ENCODE results near the gene HDDC3.

HDDC3 gene

GRCh38 chr15:90889736-90890456, 42.5 kb downstream of the HDDC3 start:
- DNase-seq: no peak

DNA sequence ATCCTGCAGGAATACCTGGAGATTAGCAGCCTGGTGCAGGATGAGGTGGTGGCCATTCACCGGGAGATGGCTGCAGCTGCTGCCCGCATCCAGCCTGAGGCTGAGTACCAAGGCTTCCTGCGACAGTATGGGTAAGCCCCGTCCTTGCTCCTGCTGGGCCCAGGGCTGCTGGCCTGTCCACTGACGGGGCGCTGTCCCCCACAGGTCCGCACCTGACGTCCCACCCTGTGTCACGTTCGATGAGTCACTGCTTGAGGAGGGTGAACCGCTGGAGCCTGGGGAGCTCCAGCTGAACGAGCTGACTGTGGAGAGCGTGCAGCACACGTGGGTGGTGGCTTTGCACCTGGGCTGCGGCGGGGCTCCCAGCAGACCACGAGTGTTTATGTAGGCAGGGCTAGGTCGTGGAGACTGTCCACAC, 43.0 kb downstream of the HDDC3 start:
- no peak for DNase-seq

GRCh38 chr15:90887037-90887481, 45.3 kb downstream of the HDDC3 start:
- DNase-seq: no peak

DNA sequence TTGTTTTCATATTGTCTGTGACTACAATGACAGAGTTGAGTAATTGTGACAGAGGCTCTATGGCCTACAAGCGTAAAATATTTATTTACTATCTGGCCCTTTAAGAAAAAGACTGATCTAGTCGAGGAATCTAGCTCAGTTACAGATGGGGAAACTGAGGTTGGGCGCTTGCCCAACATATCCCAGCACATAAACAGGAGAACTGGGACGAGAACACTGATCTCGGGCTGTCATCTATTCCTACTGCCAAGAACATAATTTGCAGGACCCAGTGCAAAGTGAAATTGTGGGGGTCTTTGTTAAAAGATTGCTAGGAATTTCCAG, 46.1 kb downstream of the HDDC3 start:
- DNase-seq: no peak

GRCh38 chr15:90885432-90886290, 46.7 kb downstream of the HDDC3 start:
- peak; percentile 81 for DNase-seq

- DNase-seq: no peak
These were observed 47.5 kb downstream of the HDDC3 start for GRCh38 chr15:90884719-90885431.

GRCh38 chr15:90883976-90884718, 48.2 kb downstream of the HDDC3 start, which contains the start of gene FES:
TSS of gene FES (plus strand) at chr15:90884504. CDS start at chr15:90885046, 542 bp downstream.
- peak; percentile 85 for DNase-seq

DNA sequence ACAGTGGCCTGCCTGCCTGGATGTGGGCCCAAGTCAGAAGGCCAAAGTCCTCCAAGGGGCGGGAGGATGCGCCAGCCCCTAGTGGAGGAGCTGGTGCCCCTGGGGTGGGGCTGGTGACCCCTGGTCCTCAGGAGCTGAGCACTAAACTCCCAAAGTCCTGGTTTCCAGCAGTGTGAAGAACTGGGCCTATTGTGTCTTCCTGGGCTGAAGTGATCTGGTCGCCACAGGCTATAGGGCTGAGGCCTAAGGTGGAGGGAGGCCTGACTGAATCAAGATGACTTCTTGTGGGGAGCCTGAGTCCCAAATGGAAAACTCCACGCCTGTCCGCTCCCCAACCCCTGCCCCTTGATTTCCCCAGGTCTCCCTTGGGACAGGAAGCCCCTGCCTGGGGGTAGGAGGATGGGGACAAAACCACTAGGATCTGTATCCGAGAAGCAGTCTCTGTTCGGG, 48.8 kb downstream of the HDDC3 start:
- DNase-seq: no peak

DNA sequence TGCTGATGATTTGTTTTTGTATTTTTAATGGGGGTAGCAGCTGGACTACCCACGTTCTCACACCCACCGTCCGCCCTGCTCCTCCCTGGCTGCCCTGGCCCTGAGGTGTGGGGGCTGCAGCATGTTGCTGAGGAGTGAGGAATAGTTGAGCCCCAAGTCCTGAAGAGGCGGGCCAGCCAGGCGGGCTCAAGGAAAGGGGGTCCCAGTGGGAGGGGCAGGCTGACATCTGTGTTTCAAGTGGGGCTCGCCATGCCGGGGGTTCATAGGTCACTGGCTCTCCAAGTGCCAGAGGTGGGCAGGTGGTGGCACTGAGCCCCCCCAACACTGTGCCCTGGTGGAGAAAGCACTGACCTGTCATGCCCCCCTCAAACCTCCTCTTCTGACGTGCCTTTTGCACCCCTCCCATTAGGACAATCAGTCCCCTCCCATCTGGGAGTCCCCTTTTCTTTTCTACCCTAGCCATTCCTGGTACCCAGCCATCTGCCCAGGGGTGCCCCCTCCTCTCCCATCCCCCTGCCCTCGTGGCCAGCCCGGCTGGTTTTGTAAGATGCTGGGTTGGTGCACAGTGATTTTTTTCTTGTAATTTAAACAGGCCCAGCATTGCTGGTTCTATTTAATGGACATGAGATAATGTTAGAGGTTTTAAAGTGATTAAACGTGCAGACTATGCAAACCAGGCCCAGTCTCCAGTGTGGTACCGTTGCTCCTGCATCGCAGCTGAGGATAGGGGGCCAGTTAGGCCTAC, 49.4 kb downstream of the HDDC3 start:
- no peak for DNase-seq

DNA sequence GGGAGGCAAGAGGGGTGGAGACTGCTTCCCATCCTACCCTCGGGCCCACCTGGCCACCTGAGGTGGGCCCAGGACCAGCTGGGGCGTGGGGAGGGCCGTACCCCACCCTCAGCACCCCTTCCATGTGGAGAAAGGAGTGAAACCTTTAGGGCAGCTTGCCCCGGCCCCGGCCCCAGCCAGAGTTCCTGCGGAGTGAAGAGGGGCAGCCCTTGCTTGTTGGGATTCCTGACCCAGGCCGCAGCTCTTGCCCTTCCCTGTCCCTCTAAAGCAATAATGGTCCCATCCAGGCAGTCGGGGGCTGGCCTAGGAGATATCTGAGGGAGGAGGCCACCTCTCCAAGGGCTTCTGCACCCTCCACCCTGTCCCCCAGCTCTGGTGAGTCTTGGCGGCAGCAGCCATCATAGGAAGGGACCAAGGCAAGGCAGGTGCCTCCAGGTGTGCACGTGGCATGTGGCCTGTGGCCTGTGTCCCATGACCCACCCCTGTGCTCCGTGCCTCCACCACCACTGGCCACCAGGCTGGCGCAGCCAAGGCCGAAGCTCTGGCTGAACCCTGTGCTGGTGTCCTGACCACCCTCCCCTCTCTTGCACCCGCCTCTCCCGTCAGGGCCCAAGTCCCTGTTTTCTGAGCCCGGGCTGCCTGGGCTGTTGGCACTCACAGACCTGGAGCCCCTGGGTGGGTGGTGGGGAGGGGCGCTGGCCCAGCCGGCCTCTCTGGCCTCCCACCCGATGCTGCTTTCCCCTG, 50.2 kb downstream of the HDDC3 start:
- DNase-seq: no peak

DNA sequence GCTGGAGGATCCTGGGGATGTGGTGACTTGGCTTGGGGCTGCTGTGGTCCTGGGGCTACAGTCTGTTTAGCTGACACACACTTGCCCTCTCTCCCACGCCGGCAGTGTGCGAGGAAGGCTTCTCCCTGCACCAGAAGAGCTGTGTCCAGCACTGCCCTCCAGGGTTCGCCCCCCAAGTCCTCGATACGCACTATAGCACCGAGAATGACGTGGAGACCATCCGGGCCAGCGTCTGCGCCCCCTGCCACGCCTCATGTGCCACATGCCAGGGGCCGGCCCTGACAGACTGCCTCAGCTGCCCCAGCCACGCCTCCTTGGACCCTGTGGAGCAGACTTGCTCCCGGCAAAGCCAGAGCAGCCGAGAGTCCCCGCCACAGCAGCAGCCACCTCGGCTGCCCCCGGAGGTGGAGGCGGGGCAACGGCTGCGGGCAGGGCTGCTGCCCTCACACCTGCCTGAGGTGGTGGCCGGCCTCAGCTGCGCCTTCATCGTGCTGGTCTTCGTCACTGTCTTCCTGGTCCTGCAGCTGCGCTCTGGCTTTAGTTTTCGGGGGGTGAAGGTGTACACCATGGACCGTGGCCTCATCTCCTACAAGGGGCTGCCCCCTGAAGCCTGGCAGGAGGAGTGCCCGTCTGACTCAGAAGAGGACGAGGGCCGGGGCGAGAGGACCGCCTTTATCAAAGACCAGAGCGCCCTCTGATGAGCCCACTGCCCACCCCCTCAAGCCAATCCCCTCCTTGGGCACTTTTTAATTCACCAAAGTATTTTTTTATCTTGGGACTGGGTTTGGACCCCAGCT, 51.0 kb downstream of the HDDC3 start:
- no peak for DNase-seq

- DNase-seq: no peak
These were observed 51.8 kb downstream of the HDDC3 start for GRCh38 chr15:90880381-90881145.

All from left hindlimb (tissue), 1 donor.